ENCODE results near the gene SCCPDH. TPM values are rescaled to one million over a fixed set of nuclear protein-coding genes. Genes with fewer than 3 reads are reported as not detected.

Gene SCCPDH
- polyA plus RNA-seq, 1 of the 3 experiments (the other 2 are of a cell fraction) = 32.2 TPM

- TF ChIP-seq JUND (IDR thresholded peaks at IDR 0.05) (no peak), USF1 (IDR thresholded peaks at IDR 0.05; ENCODE audit: borderline replicate concordance, low read depth) (no peak), FOSL2 (IDR thresholded peaks at IDR 0.05; ENCODE audit: borderline replicate concordance, low read depth) (no peak), ZBTB33 (IDR thresholded peaks at IDR 0.05; ENCODE audit: borderline replicate concordance, low read depth) (no peak), ELF1 (IDR thresholded peaks at IDR 0.05) (no peak), MAX (IDR thresholded peaks at IDR 0.05; ENCODE audit: low read depth) (no peak), REST (IDR thresholded peaks at IDR 0.05; ENCODE audit: low read depth, low read length) (no peak), TCF12 (IDR thresholded peaks at IDR 0.05) (no peak), RFX5 (IDR thresholded peaks at IDR 0.05; ENCODE audit: low read length) (no peak)
These were observed 76.1 kb downstream of the SCCPDH start (continued) for GRCh38 chr1:246800356-246800755.

GRCh38 chr1:246800756-246801155, 76.5 kb downstream of the SCCPDH start:
- Histone ChIP-seq H2AFZ (ENCODE audit: low read depth) (no peak overlapping the region), H3K4me2 (no peak overlapping the region), H3K79me2 (ENCODE audit: insufficient read depth) (no peaks in the 10 kb centered on the region), H3K9me2 (no peaks in the 10 kb centered on the region), H3K4me1 (ENCODE audit: control insufficient read depth in 1 of 2, insufficient read depth in 2 of 2, low read depth in 1 of 2, low read length in 1 of 2) (peaks cover 0 to 6% of the 10 kb centered on the region in 2 experiments; a peak in 1 of 4 replicates), H3K9me3 (no peaks in the 10 kb centered on the region), H3K27ac (ENCODE audit: low read depth in 2 of 2, low read length in 1 of 2) (no peak overlapping the region), H3K27me3 (ENCODE audit: insufficient read depth) (no peaks in the 10 kb centered on the region), H3K9ac (no peak overlapping the region), H3K36me3 (replicated peaks in 1 of 2; ENCODE audit: control insufficient read depth in 1 of 2, insufficient read depth in 2 of 2, low read length in 1 of 2) (no peaks in the 10 kb centered on the region), H4K20me1 (ENCODE audit: insufficient read depth) (no peaks in the 10 kb centered on the region), H3K4me3 (ENCODE audit: low read depth in 2 of 2, low read length in 1 of 2) (no peak overlapping the region), H3F3A (replicated peaks; ENCODE audit: insufficient read depth) (no peaks in the 10 kb centered on the region)
- CTCF ChIA-PET = interaction anchor here (0.6 kb wide), 1 partner anchor 143 kb away, joined by 3 read pairs; no protein-coding TSS in a partner anchor
- DNase-seq = no peak
- POLR2A ChIA-PET = no interaction called here
- TF ChIP-seq RXRA (IDR thresholded peaks at IDR 0.05; ENCODE audit: borderline replicate concordance, low read depth) = no peak
- TF ChIP-seq USF2 (IDR thresholded peaks at IDR 0.05; ENCODE audit: borderline replicate concordance, low read depth, low read length) = no peak
- no peak for TF ChIP-seq RFX5 (IDR thresholded peaks at IDR 0.05; ENCODE audit: low read length)
- no peak for TF ChIP-seq SMC3 (IDR thresholded peaks at IDR 0.05; ENCODE audit: low read depth, low read length)
- no peak for TF ChIP-seq FOXJ3 (CRISPR knock-in tag; IDR thresholded peaks at IDR 0.05)
- TF ChIP-seq NRF1 (IDR thresholded peaks at IDR 0.05; ENCODE audit: low read depth, low read length) = no peak
- TF ChIP-seq RCOR1 (IDR thresholded peaks at IDR 0.05; ENCODE audit: low read length) = no peak
- TF ChIP-seq POLR2AphosphoS5 (IDR thresholded peaks at IDR 0.05; ENCODE audit: low read depth, low read length) = no peak
- TF ChIP-seq ELF1 (IDR thresholded peaks at IDR 0.05) = no peak
- no peak for TF ChIP-seq MEF2A (IDR thresholded peaks at IDR 0.05; ENCODE audit: borderline replicate concordance, low read depth)
- TF ChIP-seq MXI1 (IDR thresholded peaks at IDR 0.05; ENCODE audit: low read depth, low read length) = no peak
- 79% methylated on average over 10 of the region's 10 CpGs for WGBS (ENCODE audit: low lambda C conversion rate)
